ENCODE measurements around the gene ZNF684.

ZNF684 gene

GRCh38 chr1:40582116-40582515 lies 50.7 kb downstream of the ZNF684 start:
- H3K9me3 ChIP-seq (ENCODE audit: control insufficient read depth, insufficient read depth, low read length) = no peaks in the 10 kb centered on the region
- H3K9ac ChIP-seq (ENCODE audit: low read depth, low read length) = no peak overlapping the region
- no peaks in the 10 kb centered on the region for H3K4me1 ChIP-seq (ENCODE audit: control insufficient read depth, insufficient read depth, low read length)
- H3K4me3 ChIP-seq (ENCODE audit: low read depth, low read length) = no peak overlapping the region
- H3K36me3 ChIP-seq (ENCODE audit: control insufficient read depth, insufficient read depth, low read length) = no peaks in the 10 kb centered on the region
- H3K27me3 ChIP-seq (ENCODE audit: control insufficient read depth, insufficient read depth, low read length) = no peaks in the 10 kb centered on the region

GRCh38 chr1:40583980-40584379 lies 52.5 kb downstream of the ZNF684 start:
- Histone ChIP-seq H3K36me3 (ENCODE audit: control insufficient read depth, insufficient read depth, low read length) (no peaks in the 10 kb centered on the region), H3K9me3 (ENCODE audit: control insufficient read depth, insufficient read depth, low read length) (no peaks in the 10 kb centered on the region), H3K27me3 (ENCODE audit: control insufficient read depth, insufficient read depth, low read length) (no peaks in the 10 kb centered on the region), H3K9ac (ENCODE audit: low read depth, low read length) (no peak overlapping the region), H3K4me3 (ENCODE audit: low read depth, low read length) (no peak overlapping the region), H3K4me1 (ENCODE audit: control insufficient read depth, insufficient read depth, low read length) (no peaks in the 10 kb centered on the region)

DNA sequence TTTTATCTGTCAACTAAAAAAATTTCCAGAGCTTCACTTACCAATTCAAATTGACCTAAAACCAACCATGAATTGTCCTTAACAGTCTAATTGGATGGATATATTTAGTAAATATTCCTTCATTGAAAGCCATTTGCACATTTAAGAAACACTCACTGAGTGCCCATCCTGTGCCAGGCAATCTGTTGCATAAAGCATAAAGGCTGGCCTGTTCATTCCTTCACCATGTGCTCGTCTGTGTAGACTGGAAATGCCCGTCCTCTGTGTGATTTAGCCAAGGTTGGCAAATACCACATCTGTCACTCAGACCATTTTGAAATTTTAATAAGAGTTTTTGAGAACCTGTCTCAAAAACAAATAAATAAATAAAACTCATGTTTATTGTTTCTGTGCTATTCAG lies 57.1 kb downstream of the ZNF684 start:
- Histone ChIP-seq H3K27me3 (ENCODE audit: control insufficient read depth, insufficient read depth, low read length) (no peaks in the 10 kb centered on the region), H3K9me3 (ENCODE audit: control insufficient read depth, insufficient read depth, low read length) (no peaks in the 10 kb centered on the region), H3K36me3 (ENCODE audit: control insufficient read depth, insufficient read depth, low read length) (no peaks in the 10 kb centered on the region), H3K9ac (ENCODE audit: low read depth, low read length) (no peak overlapping the region), H3K4me1 (ENCODE audit: control insufficient read depth, insufficient read depth, low read length) (no peaks in the 10 kb centered on the region), H3K4me3 (ENCODE audit: low read depth, low read length) (no peak overlapping the region)

DNA sequence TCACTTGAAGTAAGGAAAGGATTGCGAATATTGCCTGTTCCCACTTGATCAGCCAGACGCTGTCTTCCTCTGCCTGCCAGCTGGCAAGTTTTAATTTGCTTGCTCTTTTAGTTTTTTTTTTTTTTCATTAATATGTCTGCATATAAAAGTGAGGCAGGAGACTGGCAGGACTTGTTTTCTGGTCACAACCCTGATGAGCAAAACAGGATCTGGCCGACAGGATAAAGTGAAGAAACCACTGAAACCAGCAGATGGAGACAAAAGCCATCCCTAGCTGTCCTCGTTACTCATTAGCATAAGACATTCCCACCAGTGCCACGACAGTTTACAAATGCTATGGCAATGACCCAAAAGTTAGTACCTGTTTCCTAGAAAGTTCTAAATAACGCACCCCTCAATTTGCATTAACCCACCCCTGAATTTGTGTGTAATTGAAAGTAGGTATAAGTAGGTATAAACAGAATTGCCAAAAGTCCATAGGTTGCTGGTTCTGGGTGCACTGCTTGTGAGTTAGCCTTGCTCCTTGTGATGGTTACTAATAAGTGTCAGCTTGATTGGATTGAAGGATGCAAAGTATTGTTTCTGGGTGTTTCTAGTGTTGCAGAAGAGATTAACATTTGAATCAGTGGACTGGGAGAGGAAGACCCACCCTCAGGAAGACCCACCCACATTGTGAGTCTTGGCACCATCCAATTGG lies 60.8 kb downstream of the ZNF684 start:
- Histone ChIP-seq H3K27me3 (ENCODE audit: control insufficient read depth, insufficient read depth, low read length) (no peaks in the 10 kb centered on the region), H3K36me3 (ENCODE audit: control insufficient read depth, insufficient read depth, low read length) (no peaks in the 10 kb centered on the region), H3K9ac (ENCODE audit: low read depth, low read length) (no peak overlapping the region), H3K4me1 (ENCODE audit: control insufficient read depth, insufficient read depth, low read length) (no peaks in the 10 kb centered on the region), H3K9me3 (ENCODE audit: control insufficient read depth, insufficient read depth, low read length) (no peaks in the 10 kb centered on the region), H3K4me3 (ENCODE audit: low read depth, low read length) (no peak overlapping the region)

GRCh38 chr1:40593449-40594186 lies 62.2 kb downstream of the ZNF684 start:
- Histone ChIP-seq H3K4me3 (ENCODE audit: low read depth, low read length) (no peak overlapping the region), H3K27me3 (ENCODE audit: control insufficient read depth, insufficient read depth, low read length) (no peaks in the 10 kb centered on the region), H3K9ac (ENCODE audit: low read depth, low read length) (no peak overlapping the region)

DNA sequence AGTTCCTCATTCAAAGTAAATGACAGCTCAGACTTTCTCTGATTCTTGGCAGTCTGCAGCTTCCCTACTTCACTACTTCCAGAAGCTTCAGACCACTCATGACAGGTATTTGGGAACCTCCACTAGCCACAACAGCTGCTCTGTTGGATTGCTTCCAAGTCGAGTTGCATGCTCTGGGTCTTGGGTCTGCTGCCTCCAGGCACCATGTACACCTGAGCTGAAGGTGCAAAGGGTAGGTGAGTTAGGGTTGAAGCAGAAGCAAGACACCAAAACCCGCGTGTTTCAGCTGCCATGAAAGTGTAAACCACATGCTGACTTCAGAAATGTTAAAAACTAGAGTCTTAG lies 62.7 kb downstream of the ZNF684 start:
- no peaks in the 10 kb centered on the region for H3K27me3 ChIP-seq (ENCODE audit: control insufficient read depth, insufficient read depth, low read length)
- no peak overlapping the region for H3K9ac ChIP-seq (ENCODE audit: low read depth, low read length)
- no peak overlapping the region for H3K4me3 ChIP-seq (ENCODE audit: low read depth, low read length)
- H3K9me3 ChIP-seq (ENCODE audit: control insufficient read depth, insufficient read depth, low read length) = no peaks in the 10 kb centered on the region
- no peaks in the 10 kb centered on the region for H3K36me3 ChIP-seq (ENCODE audit: control insufficient read depth, insufficient read depth, low read length)
- no peaks in the 10 kb centered on the region for H3K4me1 ChIP-seq (ENCODE audit: control insufficient read depth, insufficient read depth, low read length)

More at GRCh38 chr1:40593449-40594186, 62.2 kb downstream of the ZNF684 start:
- no peaks in the 10 kb centered on the region for H3K9me3 ChIP-seq (ENCODE audit: control insufficient read depth, insufficient read depth, low read length)
- H3K36me3 ChIP-seq (ENCODE audit: control insufficient read depth, insufficient read depth, low read length) = no peaks in the 10 kb centered on the region
- H3K4me1 ChIP-seq (ENCODE audit: control insufficient read depth, insufficient read depth, low read length) = no peaks in the 10 kb centered on the region

- no peaks in the 10 kb centered on the region for H3K27me3 ChIP-seq (ENCODE audit: control insufficient read depth, insufficient read depth, low read length)
- H3K36me3 ChIP-seq (ENCODE audit: control insufficient read depth, insufficient read depth, low read length) = no peaks in the 10 kb centered on the region
- no peak overlapping the region for H3K4me3 ChIP-seq (ENCODE audit: low read depth, low read length)
- H3K9ac ChIP-seq (ENCODE audit: low read depth, low read length) = no peak overlapping the region
- H3K9me3 ChIP-seq (ENCODE audit: control insufficient read depth, insufficient read depth, low read length) = no peaks in the 10 kb centered on the region
- no peaks in the 10 kb centered on the region for H3K4me1 ChIP-seq (ENCODE audit: control insufficient read depth, insufficient read depth, low read length)
These were observed 64.2 kb downstream of the ZNF684 start for GRCh38 chr1:40595623-40596022.

All from iPS-15b (cell line).